ENCODE measurements around the gene COL20A1.

The COL20A1 gene

GRCh38 chr20:63280929-63281545, 11.9 kb upstream of the COL20A1 start:
- Mint-ChIP-seq H3K4me1 (ENCODE audit: low read depth) (peaks cover 1% of the 10 kb centered on the region), H3K36me3 (no peaks in the 10 kb centered on the region), H3K9me3 (ENCODE audit: low read depth) (no peaks in the 10 kb centered on the region), H3K4me3 (no peak overlapping the region), H3K27ac (no peak overlapping the region), H3K27me3 (no peaks in the 10 kb centered on the region)

GRCh38 chr20:63281742-63282665, 11.0 kb upstream of the COL20A1 start:
- no peaks in the 10 kb centered on the region for H3K36me3 Mint-ChIP-seq
- no peak overlapping the region for H3K27ac Mint-ChIP-seq
- peaks cover 1% of the 10 kb centered on the region for H3K4me1 Mint-ChIP-seq (ENCODE audit: low read depth)

GRCh38 chr20:63282946-63283345, 10.0 kb upstream of the COL20A1 start:
- no peaks in the 10 kb centered on the region for H3K36me3 Mint-ChIP-seq
- no peaks in the 10 kb centered on the region for H3K27me3 Mint-ChIP-seq
- H3K27ac Mint-ChIP-seq, result no peak overlapping the region
- H3K4me1 Mint-ChIP-seq (ENCODE audit: low read depth), result peaks cover 1% of the 10 kb centered on the region
- no peak overlapping the region for H3K4me3 Mint-ChIP-seq
- no peaks in the 10 kb centered on the region for H3K9me3 Mint-ChIP-seq (ENCODE audit: low read depth)

More at GRCh38 chr20:63281742-63282665, 11.0 kb upstream of the COL20A1 start:
- H3K9me3 Mint-ChIP-seq (ENCODE audit: low read depth), result no peaks in the 10 kb centered on the region
- H3K27me3 Mint-ChIP-seq, result no peaks in the 10 kb centered on the region
- H3K4me3 Mint-ChIP-seq, result no peak overlapping the region

GRCh38 chr20:63283397-63284082, 9.4 kb upstream of the COL20A1 start:
- no peak overlapping the region for H3K27ac Mint-ChIP-seq
- H3K4me3 Mint-ChIP-seq, result peak overlapping the region; percentile 73
- peaks cover 1% of the 10 kb centered on the region for H3K4me1 Mint-ChIP-seq (ENCODE audit: low read depth)
- H3K27me3 Mint-ChIP-seq, result no peaks in the 10 kb centered on the region
- no peaks in the 10 kb centered on the region for H3K36me3 Mint-ChIP-seq
- H3K9me3 Mint-ChIP-seq (ENCODE audit: low read depth), result no peaks in the 10 kb centered on the region

GRCh38 chr20:63284083-63284440, 8.9 kb upstream of the COL20A1 start:
- Mint-ChIP-seq H3K36me3 (no peaks in the 10 kb centered on the region), H3K4me1 (ENCODE audit: low read depth) (peaks cover 1% of the 10 kb centered on the region), H3K27me3 (no peaks in the 10 kb centered on the region), H3K27ac (no peak overlapping the region), H3K9me3 (ENCODE audit: low read depth) (no peaks in the 10 kb centered on the region), H3K4me3 (peak overlapping the region; percentile 73)

GRCh38 chr20:63284544-63284949, 8.4 kb upstream of the COL20A1 start:
- H3K36me3 Mint-ChIP-seq, result no peaks in the 10 kb centered on the region
- peaks cover 1% of the 10 kb centered on the region for H3K4me1 Mint-ChIP-seq (ENCODE audit: low read depth)
- H3K4me3 Mint-ChIP-seq, result peak overlapping the region; percentile 73
- H3K9me3 Mint-ChIP-seq (ENCODE audit: low read depth), result no peaks in the 10 kb centered on the region
- H3K27me3 Mint-ChIP-seq, result no peaks in the 10 kb centered on the region
- H3K27ac Mint-ChIP-seq, result no peak overlapping the region

- H3K4me1 Mint-ChIP-seq (ENCODE audit: low read depth), result peaks cover 1% of the 10 kb centered on the region
- H3K9me3 Mint-ChIP-seq (ENCODE audit: low read depth), result no peaks in the 10 kb centered on the region
- no peak overlapping the region for H3K27ac Mint-ChIP-seq
- no peaks in the 10 kb centered on the region for H3K27me3 Mint-ChIP-seq
- H3K4me3 Mint-ChIP-seq, result no peak overlapping the region
- H3K36me3 Mint-ChIP-seq, result no peaks in the 10 kb centered on the region
Observed at GRCh38 chr20:63284981-63285524, 7.9 kb upstream of the COL20A1 start.

GRCh38 chr20:63285636-63286615, 7.1 kb upstream of the COL20A1 start:
- H3K4me1 Mint-ChIP-seq (ENCODE audit: low read depth), result peaks cover 1% of the 10 kb centered on the region
- H3K4me3 Mint-ChIP-seq, result no peak overlapping the region
- H3K27ac Mint-ChIP-seq, result no peak overlapping the region
- no peaks in the 10 kb centered on the region for H3K9me3 Mint-ChIP-seq (ENCODE audit: low read depth)
- H3K36me3 Mint-ChIP-seq, result no peaks in the 10 kb centered on the region
- H3K27me3 Mint-ChIP-seq, result no peaks in the 10 kb centered on the region

GRCh38 chr20:63286781-63287696, 5.9 kb upstream of the COL20A1 start:
- Mint-ChIP-seq H3K4me3 (no peak overlapping the region), H3K4me1 (ENCODE audit: low read depth) (peaks cover 1% of the 10 kb centered on the region), H3K9me3 (ENCODE audit: low read depth) (no peaks in the 10 kb centered on the region), H3K27me3 (no peaks in the 10 kb centered on the region), H3K36me3 (no peaks in the 10 kb centered on the region), H3K27ac (no peak overlapping the region)

GRCh38 chr20:63287697-63288580, 5.0 kb upstream of the COL20A1 start:
- no peaks in the 10 kb centered on the region for H3K27me3 Mint-ChIP-seq
- H3K4me3 Mint-ChIP-seq, result no peak overlapping the region
- H3K9me3 Mint-ChIP-seq (ENCODE audit: low read depth), result no peaks in the 10 kb centered on the region
- no peak overlapping the region for H3K27ac Mint-ChIP-seq
- H3K36me3 Mint-ChIP-seq, result no peaks in the 10 kb centered on the region
- H3K4me1 Mint-ChIP-seq (ENCODE audit: low read depth), result peaks cover 1% of the 10 kb centered on the region

GRCh38 chr20:63288581-63289251, 4.3 kb upstream of the COL20A1 start:
- Mint-ChIP-seq H3K27me3 (no peaks in the 10 kb centered on the region), H3K4me1 (ENCODE audit: low read depth) (peaks cover 1% of the 10 kb centered on the region), H3K27ac (no peak overlapping the region), H3K9me3 (ENCODE audit: low read depth) (no peaks in the 10 kb centered on the region), H3K36me3 (no peaks in the 10 kb centered on the region), H3K4me3 (no peak overlapping the region)

Data from activated naive CD8-positive, alpha-beta T cell (primary cell).